Measurements from ENCODE around the gene NXT1.

- TF ChIP-seq CTCF (conservative IDR thresholded peaks at IDR 0.05 in 1 of 2, IDR thresholded peaks at IDR 0.05 in 1 of 2; ENCODE audit: extremely low read depth in 1 of 2, insufficient read depth in 1 of 2, low read depth in 1 of 2, low read length in 2 of 2): no peak
- TF ChIP-seq EZH2 (IDR thresholded peaks at IDR 0.05; ENCODE audit: borderline replicate concordance, low read length): no peak
Measured at GRCh38 chr20:23396950-23397627, 46.5 kb downstream of the NXT1 start.
